SK-N-SH (cell line): ENCODE data around the gene TPST2. TPM values are rescaled to one million over a fixed set of nuclear protein-coding genes. Genes with fewer than 3 reads are reported as not detected.

Experiments used
- CTCF ChIA-PET: fragments of 300-600, 350-600 bp; formaldehyde crosslinking; extraction: SDS; loops from one replicate; lab custom pipeline; 2021; lab: Yijun Ruan, JAX
- POLR2A ChIA-PET: fragments of 350-600 bp; sonication (Branson Sonifier 250); formaldehyde crosslinking; extraction: SDS; loops from one replicate; lab custom pipeline; 2020; ENCODE audit warnings: antibody characterized with exemption, inconsistent platforms; lab: Yijun Ruan, JAX
- DNase-seq: peaks from one replicate; pipeline ENCODE4 v3.0.0; 2012
- H2AFZ ChIP-seq: fragments of 200-600 bp; sonication (generic); 2 replicates; pipeline ENCODE4 v1.8.1; 2016; ENCODE audit warnings: antibody characterized with exemption, mild to moderate bottlenecking, low read depth
- H3F3A ChIP-seq: fragments of 200-600 bp; sonication (generic); replicated peaks from 2 replicates; pipeline ENCODE3; 2016; ENCODE audit warnings: antibody characterized with exemption, mild to moderate bottlenecking; ENCODE audit not compliant: insufficient read depth
- H3K27ac ChIP-seq, 2 experiments: fragments of 200-500 bp in 1 of 2; fragments of 200-600 bp in 1 of 2; sonication (Bioruptor generic) in 1 of 2; sonication (generic), shearing (Covaris generic) in 1 of 2; 2 replicates each; pipeline versions ENCODE4 v1.5.1 to v1.6.1; 2014 to 2016; ENCODE audit warnings: low read depth in 2 of 2, inconsistent platforms in 1 of 2, low read length in 1 of 2, mild to moderate bottlenecking in 1 of 2, mixed read lengths in 1 of 2
- H3K27me3 ChIP-seq: fragments of 200-600 bp; sonication (generic), shearing (Covaris generic); 2 replicates; pipeline ENCODE4 v1.6.1; 2016; ENCODE audit warnings: mixed run types; ENCODE audit not compliant: insufficient read depth
- H3K36me3 ChIP-seq, 2 experiments: fragments of 200-500 bp in 1 of 2; fragments of 200-600 bp in 1 of 2; sonication (Bioruptor generic) in 1 of 2; sonication (generic) in 1 of 2; replicated peaks in 1 of 2; 2 replicates each; pipeline versions ENCODE3 to v1.5.1; 2014 to 2016; ENCODE audit warnings: low read length in 1 of 2, mild to moderate bottlenecking in 1 of 2; ENCODE audit not compliant: insufficient read depth in 2 of 2, control insufficient read depth in 1 of 2
- H3K4me1 ChIP-seq, 2 experiments: fragments of 200-500 bp in 1 of 2; fragments of 200-600 bp in 1 of 2; sonication (Bioruptor generic) in 1 of 2; sonication (generic), shearing (Covaris generic) in 1 of 2; 2 replicates each; pipeline versions ENCODE4 v1.5.1 to v1.6.1; 2014 to 2016; ENCODE audit warnings: low read depth in 1 of 2, low read length in 1 of 2, mixed run types in 1 of 2; ENCODE audit not compliant: insufficient read depth in 2 of 2, control insufficient read depth in 1 of 2
- H3K4me2 ChIP-seq: fragments of 200-600 bp; sonication (generic), shearing (Covaris generic); 2 replicates; pipeline ENCODE4 v1.6.1; 2017; ENCODE audit warnings: mixed run types
- H3K4me3 ChIP-seq, 2 experiments: fragments of 200-500 bp in 1 of 2; fragments of 200-600 bp in 1 of 2; sonication (Bioruptor generic) in 1 of 2; sonication (generic), shearing (Covaris generic) in 1 of 2; 2 replicates each; pipeline versions ENCODE4 v1.5.1 to v1.8.1; 2014 to 2016; ENCODE audit warnings: low read depth in 2 of 2, inconsistent platforms in 1 of 2, low read length in 1 of 2, mild to moderate bottlenecking in 1 of 2, mixed read lengths in 1 of 2, moderate library complexity in 1 of 2
- H3K79me2 ChIP-seq: fragments of 200-600 bp; sonication (generic); 2 replicates; pipeline ENCODE4 v1.8.1; 2017; ENCODE audit warnings: mild to moderate bottlenecking; ENCODE audit not compliant: insufficient read depth
- H3K9ac ChIP-seq: fragments of 200-600 bp; sonication (generic); 2 replicates; pipeline ENCODE4 v1.6.1; 2017; ENCODE audit warnings: mixed run types
- H3K9me2 ChIP-seq: fragments of 200-600 bp; sonication (generic); 2 replicates; pipeline ENCODE4 v1.6.1; 2017; ENCODE audit warnings: mixed run types
- H3K9me3 ChIP-seq: fragments of 200-600 bp; sonication (generic); 2 replicates; pipeline ENCODE4 v1.6.1; 2017; ENCODE audit warnings: mixed run types, mild to moderate bottlenecking, moderate library complexity
- H4K20me1 ChIP-seq: fragments of 200-600 bp; sonication (generic); 2 replicates; pipeline ENCODE4 v1.6.1; 2017; ENCODE audit warnings: mild to moderate bottlenecking, mixed run types; ENCODE audit not compliant: insufficient read depth
- EZH2phosphoT487 ChIP-seq: fragments of 200-600 bp; sonication (generic); IDR thresholded peaks from 2 replicates; pipeline ENCODE4 v1.6.1; 2017; ENCODE audit warnings: low read depth, mixed run types, mild to moderate bottlenecking, antibody characterized with exemption, moderate library complexity, borderline replicate concordance
- GABPA ChIP-seq: IDR thresholded peaks from 2 replicates; pipeline ENCODE4 v1.4.0; 2012; ENCODE audit warnings: low read depth, mild to moderate bottlenecking
- JUND ChIP-seq: IDR thresholded peaks from 2 replicates; pipeline ENCODE4 v1.4.0; 2012
- MXI1 ChIP-seq: IDR thresholded peaks from 2 replicates; pipeline ENCODE4 v1.6.1; 2012; ENCODE audit warnings: mild to moderate bottlenecking, low read depth, low read length, improper control_type of control experiment
- NFIC ChIP-seq: IDR thresholded peaks from 2 replicates; pipeline ENCODE4 v1.4.0; 2012; ENCODE audit warnings: borderline replicate concordance
- NRF1 ChIP-seq: IDR thresholded peaks from 2 replicates; pipeline ENCODE4 v1.6.1; 2012; ENCODE audit warnings: low read depth, mild to moderate bottlenecking, low read length
- POLR2AphosphoS5 ChIP-seq: IDR thresholded peaks from 2 replicates; pipeline ENCODE4 v1.6.1; 2012; ENCODE audit warnings: low read depth, low read length
- RCOR1 ChIP-seq: fragments of 150-350 bp; IDR thresholded peaks from 2 replicates; pipeline ENCODE4 v1.6.1; 2017; ENCODE audit warnings: antibody characterized with exemption, low read length
- WGBS: methylation state at CpG from one replicate; pipeline ENCODE4 v1.1.6; 2017; ENCODE audit warnings: low lambda C conversion rate; 5-methylcytosine and 5-hydroxymethylcytosine counted together
- polyA plus RNA-seq, 3 experiments: library from polyadenylated mRNA; depleted of rRNA; stranded (reverse); fragments of >200 nt; gene quantifications; 2 replicates each; pipeline ENCODE4 v1.2.3, GENCODE V29; 2012
- TF ChIP-seq, protein P1 (sequence below): fragments of 150-350 bp; IDR thresholded peaks from 2 replicates; pipeline ENCODE4 v1.6.1; 2017; ENCODE audit warnings: antibody characterized with exemption, low read length, low read depth, borderline replicate concordance
- TF ChIP-seq, protein P2 (sequence below): fragments of 150-350 bp; IDR thresholded peaks from 2 replicates; pipeline ENCODE4 v1.6.1; 2016; ENCODE audit warnings: mild to moderate bottlenecking, low read depth, low read length
- TF ChIP-seq, protein P3 (sequence below): IDR thresholded peaks from 2 replicates; pipeline ENCODE4 v1.4.0; 2012; ENCODE audit warnings: low read depth, borderline replicate concordance
- TF ChIP-seq, protein P4 (sequence below): IDR thresholded peaks from 2 replicates; pipeline ENCODE4 v1.6.1; 2012; ENCODE audit warnings: mild to moderate bottlenecking, low read depth, low read length, moderate library complexity

TPST2 gene
- polyA plus RNA-seq, 1 of the 3 experiments (the other 2 are of a cell fraction), result 58.4 TPM

DNA sequence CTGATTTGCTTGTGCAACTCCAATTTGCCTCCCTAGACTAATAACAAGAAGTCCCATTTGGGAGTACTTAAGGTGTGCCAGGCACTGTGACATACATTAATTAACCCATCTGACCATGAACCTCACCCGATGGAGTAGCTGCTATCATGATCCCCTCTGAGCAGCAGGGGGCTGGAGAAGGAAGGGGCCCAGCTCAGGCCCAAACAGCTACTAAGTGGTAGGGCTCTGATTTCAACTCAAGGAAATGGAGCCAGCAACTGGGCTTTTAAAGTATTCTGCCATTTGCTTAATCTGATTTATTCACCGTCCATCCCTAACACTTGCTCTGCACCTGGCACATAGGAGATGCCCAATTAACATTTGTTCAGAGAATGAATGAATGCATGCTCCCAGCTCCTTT, 26.7 kb upstream of the TPST2 start:
- Histone ChIP-seq H3K9me2 (no peaks in the 10 kb centered on the region), H4K20me1 (no peaks in the 10 kb centered on the region), H3F3A (no peaks in the 10 kb centered on the region), H2AFZ (no peak overlapping the region), H3K36me3 (no peaks in the 10 kb centered on the region), H3K79me2 (no peaks in the 10 kb centered on the region), H3K27ac (peak overlapping the region in 1 of 2 experiments; percentile 60; a peak in 2 of 4 replicates), H3K9ac (no peak overlapping the region), H3K9me3 (no peaks in the 10 kb centered on the region), H3K4me3 (no peak overlapping the region), H3K27me3 (no peaks in the 10 kb centered on the region; the same call in 1 of the 2 replicates), H3K4me2 (no peak overlapping the region), H3K4me1 (peaks cover 0 to 27% of the 10 kb centered on the region in 2 experiments; a peak in 3 of 4 replicates)
- CTCF ChIA-PET, result interaction anchor here (0.7 to 1.0 kb wide), 2 partner anchors 29 to 53 kb away, joined by 3 to 4 read pairs; no protein-coding TSS in a partner anchor
- TF ChIP-seq JUND, result no peak
- no peak for TF ChIP-seq GABPA
- no peak for TF ChIP-seq MXI1
- TF ChIP-seq NRF1, result no peak
- TF ChIP-seq, protein P1, sequence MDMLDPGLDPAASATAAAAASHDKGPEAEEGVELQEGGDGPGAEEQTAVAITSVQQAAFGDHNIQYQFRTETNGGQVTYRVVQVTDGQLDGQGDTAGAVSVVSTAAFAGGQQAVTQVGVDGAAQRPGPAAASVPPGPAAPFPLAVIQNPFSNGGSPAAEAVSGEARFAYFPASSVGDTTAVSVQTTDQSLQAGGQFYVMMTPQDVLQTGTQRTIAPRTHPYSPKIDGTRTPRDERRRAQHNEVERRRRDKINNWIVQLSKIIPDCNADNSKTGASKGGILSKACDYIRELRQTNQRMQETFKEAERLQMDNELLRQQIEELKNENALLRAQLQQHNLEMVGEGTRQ, result no peak
- no peak for TF ChIP-seq NFIC
- TF ChIP-seq, protein P2, sequence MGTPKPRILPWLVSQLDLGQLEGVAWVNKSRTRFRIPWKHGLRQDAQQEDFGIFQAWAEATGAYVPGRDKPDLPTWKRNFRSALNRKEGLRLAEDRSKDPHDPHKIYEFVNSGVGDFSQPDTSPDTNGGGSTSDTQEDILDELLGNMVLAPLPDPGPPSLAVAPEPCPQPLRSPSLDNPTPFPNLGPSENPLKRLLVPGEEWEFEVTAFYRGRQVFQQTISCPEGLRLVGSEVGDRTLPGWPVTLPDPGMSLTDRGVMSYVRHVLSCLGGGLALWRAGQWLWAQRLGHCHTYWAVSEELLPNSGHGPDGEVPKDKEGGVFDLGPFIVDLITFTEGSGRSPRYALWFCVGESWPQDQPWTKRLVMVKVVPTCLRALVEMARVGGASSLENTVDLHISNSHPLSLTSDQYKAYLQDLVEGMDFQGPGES, result no peak
- TF ChIP-seq RCOR1, result no peak
- TF ChIP-seq, protein P3, sequence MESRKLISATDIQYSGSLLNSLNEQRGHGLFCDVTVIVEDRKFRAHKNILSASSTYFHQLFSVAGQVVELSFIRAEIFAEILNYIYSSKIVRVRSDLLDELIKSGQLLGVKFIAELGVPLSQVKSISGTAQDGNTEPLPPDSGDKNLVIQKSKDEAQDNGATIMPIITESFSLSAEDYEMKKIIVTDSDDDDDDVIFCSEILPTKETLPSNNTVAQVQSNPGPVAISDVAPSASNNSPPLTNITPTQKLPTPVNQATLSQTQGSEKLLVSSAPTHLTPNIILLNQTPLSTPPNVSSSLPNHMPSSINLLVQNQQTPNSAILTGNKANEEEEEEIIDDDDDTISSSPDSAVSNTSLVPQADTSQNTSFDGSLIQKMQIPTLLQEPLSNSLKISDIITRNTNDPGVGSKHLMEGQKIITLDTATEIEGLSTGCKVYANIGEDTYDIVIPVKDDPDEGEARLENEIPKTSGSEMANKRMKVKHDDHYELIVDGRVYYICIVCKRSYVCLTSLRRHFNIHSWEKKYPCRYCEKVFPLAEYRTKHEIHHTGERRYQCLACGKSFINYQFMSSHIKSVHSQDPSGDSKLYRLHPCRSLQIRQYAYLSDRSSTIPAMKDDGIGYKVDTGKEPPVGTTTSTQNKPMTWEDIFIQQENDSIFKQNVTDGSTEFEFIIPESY, result no peak
- TF ChIP-seq POLR2AphosphoS5, result no peak
- TF ChIP-seq, protein P4, sequence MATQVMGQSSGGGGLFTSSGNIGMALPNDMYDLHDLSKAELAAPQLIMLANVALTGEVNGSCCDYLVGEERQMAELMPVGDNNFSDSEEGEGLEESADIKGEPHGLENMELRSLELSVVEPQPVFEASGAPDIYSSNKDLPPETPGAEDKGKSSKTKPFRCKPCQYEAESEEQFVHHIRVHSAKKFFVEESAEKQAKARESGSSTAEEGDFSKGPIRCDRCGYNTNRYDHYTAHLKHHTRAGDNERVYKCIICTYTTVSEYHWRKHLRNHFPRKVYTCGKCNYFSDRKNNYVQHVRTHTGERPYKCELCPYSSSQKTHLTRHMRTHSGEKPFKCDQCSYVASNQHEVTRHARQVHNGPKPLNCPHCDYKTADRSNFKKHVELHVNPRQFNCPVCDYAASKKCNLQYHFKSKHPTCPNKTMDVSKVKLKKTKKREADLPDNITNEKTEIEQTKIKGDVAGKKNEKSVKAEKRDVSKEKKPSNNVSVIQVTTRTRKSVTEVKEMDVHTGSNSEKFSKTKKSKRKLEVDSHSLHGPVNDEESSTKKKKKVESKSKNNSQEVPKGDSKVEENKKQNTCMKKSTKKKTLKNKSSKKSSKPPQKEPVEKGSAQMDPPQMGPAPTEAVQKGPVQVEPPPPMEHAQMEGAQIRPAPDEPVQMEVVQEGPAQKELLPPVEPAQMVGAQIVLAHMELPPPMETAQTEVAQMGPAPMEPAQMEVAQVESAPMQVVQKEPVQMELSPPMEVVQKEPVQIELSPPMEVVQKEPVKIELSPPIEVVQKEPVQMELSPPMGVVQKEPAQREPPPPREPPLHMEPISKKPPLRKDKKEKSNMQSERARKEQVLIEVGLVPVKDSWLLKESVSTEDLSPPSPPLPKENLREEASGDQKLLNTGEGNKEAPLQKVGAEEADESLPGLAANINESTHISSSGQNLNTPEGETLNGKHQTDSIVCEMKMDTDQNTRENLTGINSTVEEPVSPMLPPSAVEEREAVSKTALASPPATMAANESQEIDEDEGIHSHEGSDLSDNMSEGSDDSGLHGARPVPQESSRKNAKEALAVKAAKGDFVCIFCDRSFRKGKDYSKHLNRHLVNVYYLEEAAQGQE, result no peak
- no peak for TF ChIP-seq EZH2phosphoT487
- no peak for DNase-seq
- 77% methylated on average over 2 of the region's 2 CpGs for whole genome bisulfite sequencing
- POLR2A ChIA-PET, result no interaction called here
